Measurements from ENCODE around the gene IGF2BP2.

- no peak for TF ChIP-seq CTCF (conservative IDR thresholded peaks at IDR 0.05; ENCODE audit: low read depth, low read length)
- TF ChIP-seq SMC3 (IDR thresholded peaks at IDR 0.05; ENCODE audit: low read depth, low read length): no peak
Measured at GRCh38 chr3:185867650-185868049, 42.8 kb upstream of the IGF2BP2 start.
